GM10266 (cell line): ENCODE measurements around the gene NOCT.
"Not testable (repeated sequence)": the region's sequence is repeated elsewhere in the genome, so short reads cannot be mapped to it uniquely, and the experiment has no call there.

Experiments used
- DNase-seq: peaks from one replicate; pipeline ENCODE4 v3.0.0; 2012; ENCODE audit errors: extremely low spot score
- CTCF ChIP-seq: IDR thresholded peaks from 2 replicates; pipeline ENCODE4 v1.5.1; 2012; ENCODE audit warnings: mild to moderate bottlenecking, low read depth; ENCODE audit not compliant: control insufficient read depth, insufficient read depth; ENCODE audit errors: missing control alignments

NOCT gene

GRCh38 chr4:138992676-138993075 lies 22.9 kb upstream of the NOCT start:
- no peak for DNase-seq
- no peak for TF ChIP-seq CTCF

- no peak for DNase-seq
These were observed 19.5 kb upstream of the NOCT start for GRCh38 chr4:138996090-138996489.

GRCh38 chr4:138999666-139000065 lies 15.9 kb upstream of the NOCT start:
- DNase-seq: no peak
- TF ChIP-seq CTCF: no peak

More at GRCh38 chr4:138996090-138996489, 19.5 kb upstream of the NOCT start:
- TF ChIP-seq CTCF: no peak

DNA sequence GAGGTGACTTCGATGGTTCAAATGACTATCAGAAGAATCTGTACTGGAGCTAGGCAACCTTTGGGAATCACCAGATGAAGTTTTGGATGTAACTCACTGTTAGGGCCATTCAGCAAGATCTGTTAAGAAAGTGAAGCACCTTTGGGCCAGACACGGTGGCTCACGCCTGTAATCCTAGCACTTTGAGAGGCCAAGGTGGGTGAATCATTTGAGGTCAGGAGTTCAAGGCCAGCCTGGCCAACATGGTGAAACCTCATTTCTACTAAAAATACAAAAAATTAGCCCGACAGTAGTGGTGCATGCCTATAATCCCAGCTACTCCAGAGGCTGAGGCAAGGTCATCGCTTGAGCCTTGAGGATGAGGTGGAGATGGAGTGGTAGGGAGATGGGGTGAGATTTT lies 15.4 kb upstream of the NOCT start:
- not testable (repeated sequence) for DNase-seq

GRCh38 chr4:139001430-139001829 lies 14.2 kb upstream of the NOCT start:
- not testable (repeated sequence) for DNase-seq

DNA sequence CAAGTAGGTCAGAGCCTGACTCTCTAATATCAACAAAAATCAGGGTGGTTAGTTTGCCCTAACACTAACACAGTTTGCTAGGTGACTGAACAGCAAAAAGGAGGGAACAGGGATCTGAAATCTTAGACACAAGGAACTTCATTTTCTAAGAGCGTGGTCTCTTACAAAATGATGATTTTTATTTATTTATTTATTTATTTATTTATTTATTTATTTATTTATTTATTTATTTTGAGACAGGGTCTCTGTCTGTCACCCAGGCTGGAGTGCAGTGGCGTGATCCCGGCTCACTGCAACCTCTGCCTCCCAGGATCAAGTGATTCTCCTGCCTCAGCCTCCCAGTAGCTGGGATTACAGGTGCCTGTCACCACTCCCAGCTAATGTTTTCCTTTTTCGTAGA lies 11.9 kb upstream of the NOCT start:
- not testable (repeated sequence) for DNase-seq

- no peak for TF ChIP-seq CTCF
- no peak for DNase-seq
These were observed 9.8 kb upstream of the NOCT start for GRCh38 chr4:139005774-139006173.

GRCh38 chr4:139007640-139008039 lies 7.9 kb upstream of the NOCT start:
- TF ChIP-seq CTCF: no peak
- DNase-seq: no peak

DNA sequence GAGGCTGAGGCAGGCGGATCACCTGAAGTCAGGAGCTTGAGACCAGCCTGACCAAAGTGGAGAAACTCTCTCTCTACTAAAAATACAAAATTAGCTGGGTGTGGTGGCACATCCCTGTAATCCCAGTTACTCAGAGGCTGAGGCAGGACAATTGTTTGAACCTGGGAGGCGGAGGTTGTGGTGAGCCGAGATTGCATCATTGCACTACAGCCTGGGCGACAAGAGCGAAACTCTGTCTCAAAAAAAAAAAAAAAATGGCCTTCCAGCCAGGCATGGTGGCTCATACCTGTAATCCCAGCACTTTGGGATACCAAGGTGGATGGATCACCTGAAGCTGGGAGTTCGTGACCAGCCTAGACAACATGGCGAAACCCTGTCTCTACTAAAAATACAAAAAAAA lies 7.3 kb upstream of the NOCT start:
- not testable (repeated sequence) for DNase-seq

DNA sequence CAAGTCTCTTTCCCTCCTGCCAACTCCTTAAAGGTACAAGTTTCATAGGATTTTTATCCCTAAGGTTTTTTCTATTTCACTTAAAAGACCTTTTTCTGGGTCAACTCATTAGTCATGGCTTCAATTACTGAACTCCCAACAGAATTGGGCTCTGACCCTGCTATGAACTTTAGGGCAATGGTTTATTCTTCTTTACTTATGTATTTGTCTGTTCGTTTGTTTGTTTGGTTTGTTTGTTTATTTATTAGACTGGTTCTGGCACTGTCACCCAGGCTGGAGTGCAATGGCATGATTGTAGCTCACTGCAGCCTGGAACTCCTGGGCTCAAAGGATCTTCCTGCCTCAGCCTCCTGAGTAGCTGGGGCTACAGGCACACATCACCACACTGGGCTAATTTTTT lies 5.9 kb upstream of the NOCT start:
- DNase-seq: no peak
- TF ChIP-seq CTCF: no peak
